K562 (cell line): ENCODE measurements around the gene ZNF74. TPM values are rescaled to one million over a fixed set of nuclear protein-coding genes. Genes with fewer than 3 reads are reported as not detected.

Experiments used
- ATAC-seq: fragments of 200-7000 bp; cut with Tn5 transposase; 3 replicates; pipeline ENCODE4 v1.9.1; 2020; ENCODE audit warnings: moderate library complexity
- BruUV-seq: library from RNA; stranded (reverse); fragments of 400-500 nt; replicated peaks from 2 replicates; lab custom pipeline; 2021; lab: Mats Ljungman, UMichigan
- CTCF ChIA-PET: fragments of 300-600 bp; formaldehyde crosslinking; extraction: SDS; loops from one replicate; lab custom pipeline; 2021; ENCODE audit warnings: low intra/inter-chr PET ratio; lab: Yijun Ruan, JAX
- POLR2A ChIA-PET: fragments of 300-600, 350-650 bp; sonication (Branson Sonifier 250); formaldehyde crosslinking; extraction: SDS; loops from one replicate; lab custom pipeline; 2021; ENCODE audit warnings: antibody characterized with exemption, inconsistent platforms; lab: Yijun Ruan, JAX
- DNase-seq, 4 experiments: peaks; one replicate each; pipeline versions ENCODE4 v3.0.0 to v3.0.0-alpha.2; 2011 to 2018; ENCODE audit warnings: low spot score in 3 of 4, mixed read lengths in 3 of 4; ENCODE audit errors: extremely low read depth in 1 of 4
- FAIRE-seq: peaks from 2 replicates; lab custom pipeline; 2011; peaks lifted over from hg19 to GRCh38; lab: Jason Lieb, UNC
- H2AFZ ChIP-seq: 2 replicates; pipeline ENCODE4 v1.6.0; 2011; ENCODE audit warnings: low read depth, low read length, control low read depth, inconsistent platforms
- H3K27ac ChIP-seq: fragments of 200-600 bp; 3 replicates; pipeline ENCODE4 v1.8.0; 2011; ENCODE audit warnings: low read depth, mild to moderate bottlenecking, control low read depth, inconsistent platforms, low read length, moderate library complexity, mixed read lengths; ENCODE audit errors: extremely low read depth
- H3K27me3 ChIP-seq, 2 experiments: fragments of 300-600 bp in 1 of 2; 2 replicates in 1 of 2; 3 replicates in 1 of 2; pipeline versions ENCODE4 v1.6.0 to v1.8.0; 2011; ENCODE audit warnings: inconsistent platforms in 2 of 2, low read length in 2 of 2, mild to moderate bottlenecking in 1 of 2, mixed read lengths in 1 of 2, moderate library complexity in 1 of 2; ENCODE audit not compliant: control insufficient read depth in 2 of 2, insufficient read depth in 2 of 2
- H3K36me3 ChIP-seq: fragments of 300-600 bp; 3 replicates; pipeline ENCODE4 v1.8.0; 2011; ENCODE audit warnings: mild to moderate bottlenecking, low read length, inconsistent platforms; ENCODE audit not compliant: control insufficient read depth, insufficient read depth
- H3K4me1 ChIP-seq, 2 experiments: fragments of 200-600 bp in 1 of 2; replicated peaks in 1 of 2; 2 replicates in 1 of 2; 3 replicates in 1 of 2; pipeline versions ENCODE4 v1.5.1 to v1.8.0; 2011; ENCODE audit warnings: inconsistent platforms in 2 of 2, low read length in 2 of 2, mild to moderate bottlenecking in 1 of 2, mixed read lengths in 1 of 2, moderate library complexity in 1 of 2; ENCODE audit not compliant: control insufficient read depth in 2 of 2, insufficient read depth in 2 of 2
- H3K4me2 ChIP-seq: 2 replicates; pipeline ENCODE4 v1.6.1; 2011; ENCODE audit warnings: low read length, control low read depth, inconsistent platforms, mixed read lengths; ENCODE audit not compliant: insufficient read depth
- H3K4me3 ChIP-seq: fragments of 200-600 bp; sonication (generic), shearing (Covaris generic); 2 replicates; pipeline ENCODE4 v1.5.1; 2016; ENCODE audit warnings: control low read depth, inconsistent platforms
- H3K79me2 ChIP-seq: fragments of 200-600 bp; 3 replicates; pipeline ENCODE4 v1.8.0; 2011; ENCODE audit warnings: low read length, inconsistent platforms; ENCODE audit not compliant: control insufficient read depth, insufficient read depth
- H3K9ac ChIP-seq, 2 experiments: 2 replicates each; pipeline versions ENCODE4 v1.6.0 to v1.6.1; 2011; ENCODE audit warnings: low read depth in 2 of 2, low read length in 2 of 2, control low read depth in 1 of 2, inconsistent platforms in 1 of 2, mild to moderate bottlenecking in 1 of 2, mixed read lengths in 1 of 2; ENCODE audit not compliant: insufficient read depth in 1 of 2
- H3K9me1 ChIP-seq: one replicate; pipeline ENCODE4 v1.6.0; 2011; ENCODE audit warnings: inconsistent platforms, mild to moderate bottlenecking, low read length, moderate library complexity; ENCODE audit not compliant: control insufficient read depth, insufficient read depth
- H3K9me3 ChIP-seq: replicated peaks from 2 replicates; pipeline ENCODE4 v1.5.1; 2011; ENCODE audit warnings: low read depth, low read length, inconsistent platforms; ENCODE audit not compliant: control insufficient read depth, insufficient read depth
- H4K20me1 ChIP-seq: replicated peaks from 2 replicates; pipeline ENCODE4 v1.6.1; 2011; ENCODE audit warnings: low read length, inconsistent platforms, mixed read lengths; ENCODE audit not compliant: control insufficient read depth, insufficient read depth
- BRD4 ChIP-seq: fragments of 200-600 bp; sonication (generic); IDR thresholded peaks from 2 replicates; pipeline ENCODE4 v1.6.1; 2017; ENCODE audit warnings: inconsistent platforms
- CREBBP ChIP-seq: IDR thresholded peaks from one replicate; pipeline ENCODE4 v1.6.1; 2012; ENCODE audit warnings: low read depth, mild to moderate bottlenecking, control low read depth, inconsistent platforms, low read length
- CTBP1 ChIP-seq: fragments of 450-650 bp; IDR thresholded peaks from 2 replicates; pipeline ENCODE4 v1.6.1; 2016; ENCODE audit warnings: borderline replicate concordance
- GABPA ChIP-seq: fragments of 200-800 bp; sonication (Bioruptor generic); conservative IDR thresholded peaks from 2 replicates; pipeline ENCODE4 v1.6.1; 2016; ENCODE audit warnings: low read depth, missing genetic modification characterization, missing compliant biosample characterization
- GTF2F1 ChIP-seq: IDR thresholded peaks from 2 replicates; pipeline ENCODE4 v1.6.1; 2011; ENCODE audit warnings: low read depth, low read length, improper control_type of control experiment
- HMG20B ChIP-seq: fragments of 250-450 bp; sonication (Bioruptor Pico); IDR thresholded peaks from 2 replicates; pipeline ENCODE4 v1.5.0; 2021; ENCODE audit warnings: mild to moderate bottlenecking
- IFI16 ChIP-seq: fragments of 250-450 bp; sonication (Bioruptor Pico); IDR thresholded peaks from 2 replicates; pipeline ENCODE4 v2.1.2; 2022; ENCODE audit warnings: mild to moderate bottlenecking, inconsistent platforms
- JUNB ChIP-seq: fragments of 450-650 bp; formaldehyde crosslinking; conservative IDR thresholded peaks from 2 replicates; pipeline ENCODE4 v1.4.0; 2020; ENCODE audit warnings: mild to moderate bottlenecking
- LARP7 ChIP-seq: fragments of 450-650 bp; IDR thresholded peaks from 2 replicates; pipeline ENCODE4 v1.6.1; 2016
- MBD2 ChIP-seq: sonication (generic); IDR thresholded peaks from 2 replicates; pipeline ENCODE4 v1.6.1; 2016; ENCODE audit warnings: low read depth, borderline replicate concordance
- MTF1 ChIP-seq: fragments of 250-450 bp; sonication (Bioruptor Pico); IDR thresholded peaks from 2 replicates; pipeline ENCODE4 v1.9.0; 2021; ENCODE audit warnings: moderate library complexity, mild to moderate bottlenecking, inconsistent platforms, borderline replicate concordance
- POLR3G ChIP-seq: IDR thresholded peaks from 2 replicates; pipeline ENCODE4 v1.6.1; 2011; ENCODE audit not compliant: insufficient read length, insufficient replicate concordance; ENCODE audit errors: extremely low read depth
- SETDB1 ChIP-seq: IDR thresholded peaks from one replicate; pipeline ENCODE4 v1.6.1; 2012; ENCODE audit warnings: low read length, control low read depth, inconsistent platforms
- SMARCA5 ChIP-seq: fragments of 450-650 bp; IDR thresholded peaks from 2 replicates; pipeline ENCODE4 v1.6.1; 2016
- ZEB2 ChIP-seq: fragments of 450-650 bp; IDR thresholded peaks from 2 replicates; pipeline ENCODE4 v1.6.1; 2016
- ZNF175 ChIP-seq: fragments of 200-800 bp; sonication (Bioruptor generic); IDR thresholded peaks from 2 replicates; pipeline ENCODE4 v1.6.1; 2016; ENCODE audit warnings: low read depth, mild to moderate bottlenecking, missing genetic modification characterization, missing compliant biosample characterization
- ZNF395 ChIP-seq: fragments of 200-800 bp; sonication (Bioruptor generic); IDR thresholded peaks from 2 replicates; pipeline ENCODE4 v1.6.1; 2017; ENCODE audit warnings: missing genetic modification characterization, missing compliant biosample characterization
- WGBS: fragments of 100-300 bp; shearing (Covaris generic); methylation state at CpG from one replicate; pipeline ENCODE4 v1.1.6; 2016; ENCODE audit warnings: low coverage, mixed read lengths; ENCODE audit not compliant: insufficient coverage; ENCODE audit errors: missing lambda C conversion rate; 5-methylcytosine and 5-hydroxymethylcytosine counted together
- in situ Hi-C: fragments of 300-500 bp; cut with MboI; formaldehyde crosslinking; loops from 4 replicates; pipeline ENCODE4 v1.15.0; 2018; ENCODE audit warnings: inconsistent platforms, mixed read lengths
- intact Hi-C: fragments of 100-400 bp; cut with micrococcal nuclease; formaldehyde crosslinking; loops from 2 replicates; pipeline ENCODE4 v1.14.2; 2022
- polyA plus RNA-seq, 8 experiments: library from polyadenylated mRNA; depleted of rRNA in 4 of 8; stranded (reverse) in 5 of 8; unstranded in 3 of 8; fragments of >200 nt; fragmentation: Nextera tagmentation in 2 of 8; fragmentation: Illumina TruSeq in 1 of 8; extraction: Ambion mirVana in 2 of 8; extraction: Trizol in 1 of 8; gene quantifications; 2 replicates each; pipeline versions ENCODE4 v1.2.1 to v1.2.3, GENCODE V29; 2011 to 2014; ENCODE audit warnings: inconsistent platforms in 1 of 8, missing spikeins in 1 of 8
- total RNA-seq, 7 experiments: library from RNA; depleted of rRNA in 6 of 7; stranded (reverse); fragments of >200 nt in 6 of 7; fragmentation: Illumina TruSeq in 2 of 7; extraction: Trizol in 2 of 7; gene quantifications; 2 replicates each; pipeline versions ENCODE4 v1.2.1 to v1.2.3, GENCODE V29; 2011 to 2021; ENCODE audit warnings: low replicate concordance in 1 of 7
- TF ChIP-seq, protein P1 (sequence below): fragments of 450-650 bp; IDR thresholded peaks from 2 replicates; pipeline ENCODE4 v1.7.0; 2016; ENCODE audit warnings: borderline replicate concordance
- TF ChIP-seq, protein P2 (sequence below): sonication (generic); formaldehyde crosslinking; IDR thresholded peaks from 2 replicates; pipeline ENCODE4 v1.8.0; 2023; ENCODE audit warnings: mild to moderate bottlenecking, missing genetic modification reagents

The ZNF74 gene
- total and polyA plus RNA-seq, 9 of the 15 experiments (the other 6 are each of a cell fraction or from before 2014, with no cell fraction given), result 2.4 to 53.5 (median 31.5) TPM

- peak overlapping the region; percentile 30; the same call in 1 of the 2 replicates for H2AFZ ChIP-seq
- 7% methylated on average over 6 of the region's 6 CpGs for WGBS
- H3K9ac ChIP-seq, result no peak overlapping the region; a peak in 1 of 4 replicates
- H3K36me3 ChIP-seq, result no peaks in the 10 kb centered on the region
- BruUV-seq, result no TSS peak
- no peak overlapping the region for H3K4me2 ChIP-seq
- H3K4me3 ChIP-seq, result no peak overlapping the region
- peaks cover 16% of the 10 kb centered on the region for H4K20me1 ChIP-seq
- H3K79me2 ChIP-seq, result no peaks in the 10 kb centered on the region
- H3K4me1 ChIP-seq, result no peaks in the 10 kb centered on the region; a peak in 1 of 5 replicates
- ChIA-PET CTCF (interaction anchor here (0.6 to 6.9 kb wide), 16 partner anchors 16 to 302 kb away, joined by 3 to 195 read pairs (median 4); partner anchors contain the start of gene KLHL22), POLR2A (interaction anchor here (0.6 to 6.8 kb wide), 28 partner anchors 8 to 1679 kb away, joined by 3 to 46 read pairs (median 5); partner anchors contain the start of gene MED15)
- in situ Hi-C loops, result loop anchor here (5.0 kb wide), 2 partner anchors 34 to 299 kb away; no protein-coding TSS in a partner anchor
- no peak overlapping the region for H3K27ac ChIP-seq
- H3K9me1 ChIP-seq, result no peaks in the 10 kb centered on the region
- FAIRE-seq (peak; percentile 94), DNase-seq (peak; percentile 98 to 100 (median 99)), ATAC-seq (peak; percentile 97)
- H3K9me3 ChIP-seq, result no peaks in the 10 kb centered on the region
- peaks cover 6 to 7% of the 10 kb centered on the region in 2 experiments; a peak in 4 of 5 replicates for H3K27me3 ChIP-seq
- intact Hi-C loops, result loop anchor here (1.0 to 5.0 kb wide), 3 partner anchors 38 to 299 kb away; no protein-coding TSS in a partner anchor
- TF ChIP-seq BRD4, result no peak; the same call in 1 of the 2 replicates
- 0 out of 2 replicates have a peak, but pooled peaks have one; percentile 56 for TF ChIP-seq GTF2F1
- no peak for TF ChIP-seq ZNF175 (CRISPR knock-in tag)
- TF ChIP-seq ZEB2, result 0 out of 2 replicates have a peak, but pooled peaks have one; percentile 65
- TF ChIP-seq LARP7, result no peak; the same call in 1 of the 2 replicates
- no peak for TF ChIP-seq HMG20B
- no peak for TF ChIP-seq CREBBP
- peak; percentile 27; the same call in 1 of the 2 replicates for TF ChIP-seq JUNB (CRISPR knock-in tag)
- TF ChIP-seq, protein P1, sequence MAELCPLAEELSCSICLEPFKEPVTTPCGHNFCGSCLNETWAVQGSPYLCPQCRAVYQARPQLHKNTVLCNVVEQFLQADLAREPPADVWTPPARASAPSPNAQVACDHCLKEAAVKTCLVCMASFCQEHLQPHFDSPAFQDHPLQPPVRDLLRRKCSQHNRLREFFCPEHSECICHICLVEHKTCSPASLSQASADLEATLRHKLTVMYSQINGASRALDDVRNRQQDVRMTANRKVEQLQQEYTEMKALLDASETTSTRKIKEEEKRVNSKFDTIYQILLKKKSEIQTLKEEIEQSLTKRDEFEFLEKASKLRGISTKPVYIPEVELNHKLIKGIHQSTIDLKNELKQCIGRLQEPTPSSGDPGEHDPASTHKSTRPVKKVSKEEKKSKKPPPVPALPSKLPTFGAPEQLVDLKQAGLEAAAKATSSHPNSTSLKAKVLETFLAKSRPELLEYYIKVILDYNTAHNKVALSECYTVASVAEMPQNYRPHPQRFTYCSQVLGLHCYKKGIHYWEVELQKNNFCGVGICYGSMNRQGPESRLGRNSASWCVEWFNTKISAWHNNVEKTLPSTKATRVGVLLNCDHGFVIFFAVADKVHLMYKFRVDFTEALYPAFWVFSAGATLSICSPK, result no peak
- no peak for TF ChIP-seq POLR3G
- TF ChIP-seq ZNF395 (CRISPR knock-in tag), result no peak
- TF ChIP-seq, protein P2, sequence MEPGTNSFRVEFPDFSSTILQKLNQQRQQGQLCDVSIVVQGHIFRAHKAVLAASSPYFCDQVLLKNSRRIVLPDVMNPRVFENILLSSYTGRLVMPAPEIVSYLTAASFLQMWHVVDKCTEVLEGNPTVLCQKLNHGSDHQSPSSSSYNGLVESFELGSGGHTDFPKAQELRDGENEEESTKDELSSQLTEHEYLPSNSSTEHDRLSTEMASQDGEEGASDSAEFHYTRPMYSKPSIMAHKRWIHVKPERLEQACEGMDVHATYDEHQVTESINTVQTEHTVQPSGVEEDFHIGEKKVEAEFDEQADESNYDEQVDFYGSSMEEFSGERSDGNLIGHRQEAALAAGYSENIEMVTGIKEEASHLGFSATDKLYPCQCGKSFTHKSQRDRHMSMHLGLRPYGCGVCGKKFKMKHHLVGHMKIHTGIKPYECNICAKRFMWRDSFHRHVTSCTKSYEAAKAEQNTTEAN (CRISPR knock-in tag), result peak; percentile 94
- TF ChIP-seq SMARCA5, result peak; percentile 84; the same call in 1 of the 2 replicates
- no peak for TF ChIP-seq GABPA (tag)
- TF ChIP-seq IFI16, result peak; percentile 87
- TF ChIP-seq MBD2, result no peak
- peak; percentile 78 for TF ChIP-seq MTF1 (CRISPR knock-in tag)
- TF ChIP-seq SETDB1, result peak; percentile 41
- TF ChIP-seq CTBP1, result peak; percentile 89
These were observed 62.2 kb downstream of the ZNF74 start for GRCh38 chr22:20456064-20456721.
